ENCODE measurements around the gene IL20RA. TPM values are rescaled to one million over a fixed set of nuclear protein-coding genes. Genes with fewer than 3 reads are reported as not detected.

Gene IL20RA
- total and polyA plus RNA-seq, 2 of the 13 experiments (the other 11 are each of a cell fraction or from before 2014, with no cell fraction given): not detected

- Histone ChIP-seq H3K27ac (ENCODE audit: extremely low read length, insufficient read depth, low read length) (no peak overlapping the region), H3K79me2 (ENCODE audit: insufficient read depth, low read length) (no peaks in the 10 kb centered on the region), H3K9me3 (ENCODE audit: low read length) (no peaks in the 10 kb centered on the region), H3K9ac (ENCODE audit: insufficient read depth, low read depth, low read length) (no peak overlapping the region), H3K27me3 (ENCODE audit: control insufficient read depth in 1 of 2, insufficient read depth in 2 of 2, low read length in 2 of 2) (peaks cover 0 to 24% of the 10 kb centered on the region in 2 experiments; a peak in 2 of 5 replicates), H3K4me1 (ENCODE audit: insufficient read depth, low read length) (no peaks in the 10 kb centered on the region), H3K4me3 (replicated peaks in 1 of 3; ENCODE audit: insufficient read depth in 1 of 3, low read depth in 2 of 3, low read length in 3 of 3) (no peak overlapping the region), H2AFZ (ENCODE audit: low read length) (no peak overlapping the region), H3K4me2 (ENCODE audit: low read depth, low read length) (no peak overlapping the region), H3K36me3 (replicated peaks in 1 of 2; ENCODE audit: control insufficient read depth in 1 of 2, insufficient read depth in 2 of 2, low read length in 2 of 2) (no peaks in the 10 kb centered on the region), H4K20me1 (ENCODE audit: insufficient read depth, low read length) (no peaks in the 10 kb centered on the region)
- ChIA-PET CTCF (ENCODE audit: low intra/inter-chr PET ratio, low total read pairs) (no interaction called here), POLR2A (no interaction called here)
- no peak for DNase-seq (ENCODE audit: low spot score)
- 4% methylated on average over 9 of the region's 9 CpGs for WGBS (ENCODE audit: low lambda C conversion rate)
- intact Hi-C loops (cut with micrococcal nuclease; ENCODE audit: unreplicated experiment): no loop called here
- ATAC-seq: no peak
- in situ Hi-C loops (cut with HindIII; ENCODE audit: extremely low pct_ligation_motif_present, low pct_unique_long_range_greater_than_20kb): no loop called here
- no TSS peak for BruUV-seq (replicated peaks)
- FAIRE-seq: no peak
- no peak for TF ChIP-seq SP2 (CRISPR knock-in tag; IDR thresholded peaks at IDR 0.05)
- TF ChIP-seq CTCF (CRISPR knock-in tag; IDR thresholded peaks at IDR 0.05): no peak
- TF ChIP-seq JDP2 (CRISPR knock-in tag; IDR thresholded peaks at IDR 0.05; ENCODE audit: borderline replicate concordance): no peak
- TF ChIP-seq MIER3 (CRISPR knock-in tag; IDR thresholded peaks at IDR 0.05; ENCODE audit: borderline replicate concordance): no peak
- no peak for TF ChIP-seq TRAFD1 (CRISPR knock-in tag; IDR thresholded peaks at IDR 0.05; ENCODE audit: borderline replicate concordance)
- no peak for TF ChIP-seq ZBTB43 (CRISPR knock-in tag; conservative IDR thresholded peaks at IDR 0.05)
- no peak for TF ChIP-seq YEATS4 (CRISPR knock-in tag; IDR thresholded peaks at IDR 0.05; ENCODE audit: borderline replicate concordance)
- TF ChIP-seq UBTF (CRISPR knock-in tag; IDR thresholded peaks at IDR 0.05): no peak
- no peak for TF ChIP-seq TFAP4 (IDR thresholded peaks at IDR 0.05; ENCODE audit: borderline replicate concordance, low read depth)
- no peak for TF ChIP-seq ZC3H13 (CRISPR knock-in tag; IDR thresholded peaks at IDR 0.05)
- no peak for TF ChIP-seq HNRNPL (IDR thresholded peaks at IDR 0.05; ENCODE audit: low read depth, low read length)
- TF ChIP-seq ZNF574 (CRISPR knock-in tag; IDR thresholded peaks at IDR 0.05): no peak
- no peak for TF ChIP-seq CBX1 (IDR thresholded peaks at IDR 0.05; ENCODE audit: low read depth)
- TF ChIP-seq TRIM24 (CRISPR knock-in tag; IDR thresholded peaks at IDR 0.05): no peak
These were observed 36.6 kb downstream of the IL20RA start for GRCh38 chr6:137008204-137008603.
